Activated CD8-positive, alpha-beta T cell treated with anti-CD3 and anti-CD28 coated beads for 36 hours (primary cell): ENCODE measurements around the gene TBL1XR1. TPM values are rescaled to one million over a fixed set of nuclear protein-coding genes. Genes with fewer than 3 reads are reported as not detected.

ENCODE experiments used
- ATAC-seq: fragments of 200-7000 bp; cut with Tn5 transposase; one replicate; pipeline ENCODE4 v1.10.0; 2021; ENCODE audit warnings: mild to moderate bottlenecking, moderate library complexity
- CTCF ChIA-PET: fragments of 350-600 bp; sonication (Branson Sonifier 250); formaldehyde crosslinking; loops from one replicate; lab custom pipeline; 2021; ENCODE audit warnings: antibody characterized with exemption; lab: Charles Lee
- POLR2A ChIA-PET: fragments of 350-600 bp; sonication (Branson Sonifier 250); formaldehyde crosslinking; loops from one replicate; lab custom pipeline; 2021; ENCODE audit warnings: antibody characterized with exemption; lab: Charles Lee
- DNase-seq: peaks from one replicate; pipeline ENCODE4 v3.0.0-alpha.2; 2020
- H3K27ac Mint-ChIP-seq: one replicate; pipeline ENCODE4 v1.8.0; 2021; ENCODE audit warnings: mild to moderate bottlenecking, mixed read lengths
- H3K27me3 Mint-ChIP-seq: one replicate; pipeline ENCODE4 v1.8.0; 2021; ENCODE audit warnings: mixed read lengths
- H3K36me3 Mint-ChIP-seq: one replicate; pipeline ENCODE4 v1.8.0; 2021; ENCODE audit warnings: low read depth, mixed read lengths
- H3K4me1 Mint-ChIP-seq: one replicate; pipeline ENCODE4 v1.8.0; 2021; ENCODE audit warnings: low read depth, mixed read lengths
- H3K4me3 Mint-ChIP-seq: one replicate; pipeline ENCODE4 v1.8.0; 2021; ENCODE audit warnings: mild to moderate bottlenecking, moderate library complexity, mixed read lengths
- H3K9me3 Mint-ChIP-seq: one replicate; pipeline ENCODE4 v1.8.0; 2021; ENCODE audit warnings: mixed read lengths
- CTCF ChIP-seq: fragments of 200-600 bp; IDR thresholded peaks from one replicate; pipeline ENCODE4 v1.8.0; 2022; ENCODE audit warnings: antibody characterized with exemption, mild to moderate bottlenecking
- intact Hi-C: fragments of 100-400 bp; cut with micrococcal nuclease; formaldehyde crosslinking; loops from one replicate; pipeline ENCODE4 v1.10.0; 2022
- total RNA-seq, 2 experiments: library from RNA; stranded (reverse); gene quantifications; one replicate each; pipeline ENCODE4 v1.2.3, GENCODE V29; 2021

Gene TBL1XR1
- total RNA-seq, 2 experiments from 2014 or later = 153 to 158 TPM

DNA sequence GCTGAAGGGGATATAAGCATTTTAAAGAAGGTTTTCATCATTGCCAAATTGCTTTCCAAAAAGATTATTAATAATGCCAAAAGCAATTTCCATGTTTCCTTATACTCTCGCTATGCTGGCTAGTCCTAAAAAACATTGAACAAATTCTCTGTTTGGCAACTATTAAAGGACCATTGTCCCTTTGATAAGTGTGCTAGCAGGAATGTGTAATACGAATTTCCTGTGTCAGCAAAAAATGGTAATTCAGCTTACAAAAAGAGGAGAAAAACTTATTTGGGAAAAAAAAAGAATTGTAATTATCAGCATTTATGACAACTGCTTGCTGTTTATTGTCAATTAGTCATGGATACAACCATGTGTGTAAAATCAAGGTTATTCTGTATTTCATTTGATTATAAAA lies 138.6 kb downstream of the TBL1XR1 start:
- DNase-seq (no peak), ATAC-seq (no peak)
- no peak overlapping the region for H3K4me3 Mint-ChIP-seq
- no peak for TF ChIP-seq CTCF
- no peaks in the 10 kb centered on the region for H3K27me3 Mint-ChIP-seq
- peaks cover 29% of the 10 kb centered on the region for H3K36me3 Mint-ChIP-seq
- CTCF ChIA-PET = interaction anchor here (1.1 to 2.7 kb wide), 4 partner anchors 10 to 140 kb away, joined by 3 to 9 read pairs (median 4); no protein-coding TSS in a partner anchor
- no peak overlapping the region for H3K27ac Mint-ChIP-seq
- intact Hi-C loops = loop anchor here (5.0 kb wide), 2 partner anchors 94 to 139 kb away; partner anchors contain the start of gene TBL1XR1
- POLR2A ChIA-PET = interaction anchor here (0.7 to 1.7 kb wide), 7 partner anchors 10 to 301 kb away, joined by 3 to 5 read pairs (median 4); no protein-coding TSS in a partner anchor
- H3K4me1 Mint-ChIP-seq = peaks cover 47% of the 10 kb centered on the region
- H3K9me3 Mint-ChIP-seq = no peaks in the 10 kb centered on the region

GRCh38 chr3:177057768-177058167 lies 139.5 kb downstream of the TBL1XR1 start:
- POLR2A ChIA-PET = interaction anchor here (0.7 to 1.7 kb wide), 7 partner anchors 11 to 302 kb away, joined by 3 to 5 read pairs (median 4); no protein-coding TSS in a partner anchor
- peaks cover 25% of the 10 kb centered on the region for H3K36me3 Mint-ChIP-seq
- CTCF ChIA-PET = interaction anchor here (1.0 to 2.0 kb wide), 4 partner anchors 18 to 141 kb away, joined by 3 to 4 read pairs (median 3); no protein-coding TSS in a partner anchor
- no peaks in the 10 kb centered on the region for H3K27me3 Mint-ChIP-seq
- ATAC-seq = peak; percentile 94
- intact Hi-C loops = loop anchor here (5.0 kb wide), 2 partner anchors 95 to 140 kb away; partner anchors contain the start of gene TBL1XR1
- no peaks in the 10 kb centered on the region for H3K9me3 Mint-ChIP-seq
- H3K4me1 Mint-ChIP-seq = peaks cover 40% of the 10 kb centered on the region
- TF ChIP-seq CTCF = no peak
- H3K27ac Mint-ChIP-seq = no peak overlapping the region
- peak; percentile 79 for DNase-seq
- no peak overlapping the region for H3K4me3 Mint-ChIP-seq

DNA sequence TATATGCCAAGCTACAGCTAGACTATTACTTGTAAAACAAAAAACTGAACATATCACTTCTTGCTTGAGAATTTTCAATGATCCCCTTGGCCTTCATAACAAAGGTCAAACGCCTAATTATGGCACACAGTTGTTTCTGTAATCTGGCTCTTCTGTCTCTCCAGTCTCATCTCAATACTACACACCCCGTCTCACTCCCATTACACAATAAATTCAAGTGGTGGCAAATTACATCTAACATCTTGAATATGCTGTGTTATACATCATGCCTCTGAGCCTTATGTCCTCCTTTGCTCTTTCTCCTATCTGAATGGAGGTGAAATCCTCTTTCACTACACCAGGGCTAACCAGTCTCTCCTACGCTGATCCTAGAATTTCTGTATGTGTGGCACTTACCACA lies 140.4 kb downstream of the TBL1XR1 start:
- ChIA-PET POLR2A (interaction anchor here (1.5 to 1.7 kb wide), 2 partner anchors 139 to 281 kb away, joined by 4 to 5 read pairs; no protein-coding TSS in a partner anchor), CTCF (interaction anchor here (1.0 to 1.5 kb wide), 2 partner anchors 19 to 90 kb away, joined by 3 read pairs; no protein-coding TSS in a partner anchor)
- ATAC-seq (no peak), DNase-seq (no peak)
- TF ChIP-seq CTCF = no peak
- H3K4me1 Mint-ChIP-seq = peaks cover 34% of the 10 kb centered on the region
- H3K36me3 Mint-ChIP-seq = peaks cover 22% of the 10 kb centered on the region
- no peaks in the 10 kb centered on the region for H3K9me3 Mint-ChIP-seq
- intact Hi-C loops = loop anchor here (5.0 kb wide), 2 partner anchors 95 to 140 kb away; partner anchors contain the start of gene TBL1XR1
- H3K27me3 Mint-ChIP-seq = no peaks in the 10 kb centered on the region
- no peak overlapping the region for H3K4me3 Mint-ChIP-seq
- H3K27ac Mint-ChIP-seq = no peak overlapping the region

DNA sequence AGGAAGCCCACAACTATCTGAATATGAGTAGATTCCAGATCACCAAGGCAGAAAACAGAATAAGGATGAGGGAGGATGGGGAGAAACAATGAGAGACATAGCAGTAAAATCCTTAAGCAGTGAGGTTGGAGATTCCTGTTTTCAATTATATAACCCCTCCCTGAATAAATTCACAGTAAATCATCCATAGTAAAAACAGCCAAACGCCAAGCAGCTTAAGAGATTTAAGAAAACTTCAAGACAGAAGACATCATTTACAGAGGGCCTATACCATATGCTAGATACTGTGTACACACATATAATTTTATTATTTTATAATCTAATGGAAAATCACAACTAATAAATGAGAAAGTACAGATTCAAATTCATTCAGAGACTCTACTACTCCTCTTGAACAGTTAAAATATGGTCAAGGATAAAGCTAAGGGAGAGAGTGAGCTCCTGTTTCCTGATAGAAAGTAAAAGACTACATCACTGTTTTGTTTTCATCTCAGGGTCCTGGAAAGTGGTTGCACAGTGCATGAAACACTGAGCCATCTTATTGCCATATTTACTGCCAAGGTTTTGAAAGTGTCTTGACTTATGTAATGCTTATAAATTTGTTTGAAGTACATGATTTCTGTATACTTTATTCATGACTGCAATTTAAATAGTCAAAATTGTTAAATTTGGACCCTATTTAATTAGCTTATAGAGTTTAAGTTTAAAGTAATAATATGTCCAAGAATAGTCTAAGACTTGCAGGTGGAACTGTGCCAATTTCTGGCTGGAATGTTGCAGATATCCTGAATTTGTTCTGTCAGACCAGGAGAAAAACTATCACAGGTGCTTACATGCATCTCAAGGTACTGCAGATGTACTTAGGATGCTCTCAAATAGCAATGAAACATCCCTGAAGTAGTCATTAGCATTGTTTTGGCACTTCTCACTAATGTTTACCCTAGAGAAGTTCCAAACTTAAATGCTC lies 141.4 kb downstream of the TBL1XR1 start:
- H3K4me1 Mint-ChIP-seq = peaks cover 29% of the 10 kb centered on the region
- DNase-seq (no peak), ATAC-seq (no peak)
- intact Hi-C loops = loop anchor here (5.0 kb wide), 2 partner anchors 96 to 141 kb away; partner anchors contain the start of gene TBL1XR1
- TF ChIP-seq CTCF = no peak
- POLR2A ChIA-PET = interaction anchor here (1.2 kb wide), 1 partner anchor 90 kb away, joined by 4 read pairs; no protein-coding TSS in a partner anchor
- peak overlapping the region; percentile 13 for H3K4me3 Mint-ChIP-seq
- H3K27me3 Mint-ChIP-seq = no peaks in the 10 kb centered on the region
- CTCF ChIA-PET = interaction anchor here (1.2 kb wide), 1 partner anchor 142 kb away, joined by 3 read pairs; no protein-coding TSS in a partner anchor
- H3K36me3 Mint-ChIP-seq = peaks cover 19% of the 10 kb centered on the region
- H3K9me3 Mint-ChIP-seq = no peaks in the 10 kb centered on the region
- peak overlapping the region; percentile 86 for H3K27ac Mint-ChIP-seq
